K562 (cell line): ENCODE results near the gene ANKS1B. TPM values are rescaled to one million over a fixed set of nuclear protein-coding genes. Genes with fewer than 3 reads are reported as not detected.

Experiments used
- ATAC-seq: fragments of 200-7000 bp; cut with Tn5 transposase; 3 replicates; pipeline ENCODE4 v1.9.1; 2020; ENCODE audit warnings: moderate library complexity
- BruUV-seq: library from RNA; stranded (reverse); fragments of 400-500 nt; replicated peaks from 2 replicates; lab custom pipeline; 2021; lab: Mats Ljungman, UMichigan
- CTCF ChIA-PET: fragments of 300-600 bp; formaldehyde crosslinking; extraction: SDS; loops from one replicate; lab custom pipeline; 2021; ENCODE audit warnings: low intra/inter-chr PET ratio; lab: Yijun Ruan, JAX
- POLR2A ChIA-PET: fragments of 300-600, 350-650 bp; sonication (Branson Sonifier 250); formaldehyde crosslinking; extraction: SDS; loops from one replicate; lab custom pipeline; 2021; ENCODE audit warnings: antibody characterized with exemption, inconsistent platforms; lab: Yijun Ruan, JAX
- DNase-seq, 4 experiments: peaks; one replicate each; pipeline versions ENCODE4 v3.0.0 to v3.0.0-alpha.2; 2011 to 2018; ENCODE audit warnings: low spot score in 3 of 4, mixed read lengths in 3 of 4; ENCODE audit errors: extremely low read depth in 1 of 4
- FAIRE-seq: peaks from 2 replicates; lab custom pipeline; 2011; peaks lifted over from hg19 to GRCh38; lab: Jason Lieb, UNC
- H2AFZ ChIP-seq: 2 replicates; pipeline ENCODE4 v1.6.0; 2011; ENCODE audit warnings: low read depth, low read length, control low read depth, inconsistent platforms
- H3K27ac ChIP-seq: fragments of 200-600 bp; 3 replicates; pipeline ENCODE4 v1.8.0; 2011; ENCODE audit warnings: low read depth, mild to moderate bottlenecking, control low read depth, inconsistent platforms, low read length, moderate library complexity, mixed read lengths; ENCODE audit errors: extremely low read depth
- H3K27me3 ChIP-seq, 2 experiments: fragments of 300-600 bp in 1 of 2; 2 replicates in 1 of 2; 3 replicates in 1 of 2; pipeline versions ENCODE4 v1.6.0 to v1.8.0; 2011; ENCODE audit warnings: inconsistent platforms in 2 of 2, low read length in 2 of 2, mild to moderate bottlenecking in 1 of 2, mixed read lengths in 1 of 2, moderate library complexity in 1 of 2; ENCODE audit not compliant: control insufficient read depth in 2 of 2, insufficient read depth in 2 of 2
- H3K36me3 ChIP-seq: fragments of 300-600 bp; 3 replicates; pipeline ENCODE4 v1.8.0; 2011; ENCODE audit warnings: mild to moderate bottlenecking, low read length, inconsistent platforms; ENCODE audit not compliant: control insufficient read depth, insufficient read depth
- H3K4me1 ChIP-seq, 2 experiments: fragments of 200-600 bp in 1 of 2; replicated peaks in 1 of 2; 2 replicates in 1 of 2; 3 replicates in 1 of 2; pipeline versions ENCODE4 v1.5.1 to v1.8.0; 2011; ENCODE audit warnings: inconsistent platforms in 2 of 2, low read length in 2 of 2, mild to moderate bottlenecking in 1 of 2, mixed read lengths in 1 of 2, moderate library complexity in 1 of 2; ENCODE audit not compliant: control insufficient read depth in 2 of 2, insufficient read depth in 2 of 2
- H3K4me2 ChIP-seq: 2 replicates; pipeline ENCODE4 v1.6.1; 2011; ENCODE audit warnings: low read length, control low read depth, inconsistent platforms, mixed read lengths; ENCODE audit not compliant: insufficient read depth
- H3K4me3 ChIP-seq: fragments of 200-600 bp; sonication (generic), shearing (Covaris generic); 2 replicates; pipeline ENCODE4 v1.5.1; 2016; ENCODE audit warnings: control low read depth, inconsistent platforms
- H3K79me2 ChIP-seq: fragments of 200-600 bp; 3 replicates; pipeline ENCODE4 v1.8.0; 2011; ENCODE audit warnings: low read length, inconsistent platforms; ENCODE audit not compliant: control insufficient read depth, insufficient read depth
- H3K9ac ChIP-seq, 2 experiments: 2 replicates each; pipeline versions ENCODE4 v1.6.0 to v1.6.1; 2011; ENCODE audit warnings: low read depth in 2 of 2, low read length in 2 of 2, control low read depth in 1 of 2, inconsistent platforms in 1 of 2, mild to moderate bottlenecking in 1 of 2, mixed read lengths in 1 of 2; ENCODE audit not compliant: insufficient read depth in 1 of 2
- H3K9me1 ChIP-seq: one replicate; pipeline ENCODE4 v1.6.0; 2011; ENCODE audit warnings: inconsistent platforms, mild to moderate bottlenecking, low read length, moderate library complexity; ENCODE audit not compliant: control insufficient read depth, insufficient read depth
- H3K9me3 ChIP-seq: replicated peaks from 2 replicates; pipeline ENCODE4 v1.5.1; 2011; ENCODE audit warnings: low read depth, low read length, inconsistent platforms; ENCODE audit not compliant: control insufficient read depth, insufficient read depth
- H4K20me1 ChIP-seq: replicated peaks from 2 replicates; pipeline ENCODE4 v1.6.1; 2011; ENCODE audit warnings: low read length, inconsistent platforms, mixed read lengths; ENCODE audit not compliant: control insufficient read depth, insufficient read depth
- BCL6 ChIP-seq: fragments of 250-450 bp; sonication (Bioruptor Pico); IDR thresholded peaks from 2 replicates; pipeline ENCODE4 v1.4.0; 2020
- ESRRA ChIP-seq: fragments of 450-650 bp; IDR thresholded peaks from 2 replicates; pipeline ENCODE4 v1.6.1; 2014; ENCODE audit warnings: low read depth, mild to moderate bottlenecking, moderate library complexity, borderline replicate concordance
- PRPF4 ChIP-seq: fragments of 200-400 bp; formaldehyde crosslinking; IDR thresholded peaks from one replicate; pipeline ENCODE4 v1.6.1; 2017; ENCODE audit warnings: low read length, low read depth, mild to moderate bottlenecking; ENCODE audit not compliant: insufficient read depth, poor library complexity, severe bottlenecking
- RBM25 ChIP-seq: fragments of 200-400 bp; formaldehyde crosslinking; IDR thresholded peaks from 2 replicates; pipeline ENCODE4 v1.6.1; 2018; ENCODE audit warnings: low read length, low read depth, moderate library complexity; ENCODE audit not compliant: severe bottlenecking
- SMARCE1 ChIP-seq: fragments of 450-650 bp; IDR thresholded peaks from 2 replicates; pipeline ENCODE4 v1.7.1; 2016; ENCODE audit warnings: mild to moderate bottlenecking
- TAF1 ChIP-seq: IDR thresholded peaks from 2 replicates; pipeline ENCODE4 v1.6.1; 2011; ENCODE audit warnings: mild to moderate bottlenecking, low read length, moderate library complexity; ENCODE audit not compliant: insufficient read depth, control insufficient read depth, severe bottlenecking; ENCODE audit errors: extremely low read depth
- TAF9B ChIP-seq: fragments of 450-650 bp; IDR thresholded peaks from 2 replicates; pipeline ENCODE4 v1.6.1; 2018; ENCODE audit warnings: mild to moderate bottlenecking; ENCODE audit not compliant: partially characterized antibody
- U2AF2 ChIP-seq: fragments of 200-400 bp; formaldehyde crosslinking; optimal IDR thresholded peaks from 2 replicates; pipeline ENCODE3; 2017; ENCODE audit warnings: low read depth, mild to moderate bottlenecking, low read length
- XRCC4 ChIP-seq: IDR thresholded peaks from one replicate; pipeline ENCODE4 v1.6.1; 2011; ENCODE audit not compliant: insufficient read depth, insufficient read length; ENCODE audit errors: extremely low read depth
- ZBTB7A ChIP-seq: IDR thresholded peaks from 2 replicates; pipeline ENCODE4 v1.6.1; 2011; ENCODE audit warnings: low read depth, mild to moderate bottlenecking, low read length, moderate library complexity, borderline replicate concordance; ENCODE audit not compliant: control insufficient read depth
- ZNF174 ChIP-seq: fragments of 250-450 bp; sonication (Bioruptor Pico); IDR thresholded peaks from 2 replicates; pipeline ENCODE4 v1.4.0; 2020; ENCODE audit warnings: mild to moderate bottlenecking
- WGBS: fragments of 100-300 bp; shearing (Covaris generic); methylation state at CpG from one replicate; pipeline ENCODE4 v1.1.6; 2016; ENCODE audit warnings: low coverage, mixed read lengths; ENCODE audit not compliant: insufficient coverage; ENCODE audit errors: missing lambda C conversion rate; 5-methylcytosine and 5-hydroxymethylcytosine counted together
- in situ Hi-C: fragments of 300-500 bp; cut with MboI; formaldehyde crosslinking; loops from 4 replicates; pipeline ENCODE4 v1.15.0; 2018; ENCODE audit warnings: inconsistent platforms, mixed read lengths
- intact Hi-C: fragments of 100-400 bp; cut with micrococcal nuclease; formaldehyde crosslinking; loops from 2 replicates; pipeline ENCODE4 v1.14.2; 2022
- polyA plus RNA-seq, 8 experiments: library from polyadenylated mRNA; depleted of rRNA in 4 of 8; stranded (reverse) in 5 of 8; unstranded in 3 of 8; fragments of >200 nt; fragmentation: Nextera tagmentation in 2 of 8; fragmentation: Illumina TruSeq in 1 of 8; extraction: Ambion mirVana in 2 of 8; extraction: Trizol in 1 of 8; gene quantifications; 2 replicates each; pipeline versions ENCODE4 v1.2.1 to v1.2.3, GENCODE V29; 2011 to 2014; ENCODE audit warnings: inconsistent platforms in 1 of 8, missing spikeins in 1 of 8
- total RNA-seq, 7 experiments: library from RNA; depleted of rRNA in 6 of 7; stranded (reverse); fragments of >200 nt in 6 of 7; fragmentation: Illumina TruSeq in 2 of 7; extraction: Trizol in 2 of 7; gene quantifications; 2 replicates each; pipeline versions ENCODE4 v1.2.1 to v1.2.3, GENCODE V29; 2011 to 2021; ENCODE audit warnings: low replicate concordance in 1 of 7
- TF ChIP-seq, protein P1 (sequence below): sonication (generic); formaldehyde crosslinking; IDR thresholded peaks from 2 replicates; pipeline ENCODE4 v1.8.0; 2022; ENCODE audit warnings: missing genetic modification reagents, mild to moderate bottlenecking, moderate library complexity, borderline replicate concordance
- TF ChIP-seq, protein P2 (sequence below): fragments of 200-800 bp; sonication (Bioruptor generic); IDR thresholded peaks from 2 replicates; pipeline ENCODE4 v1.6.1; 2017; ENCODE audit warnings: missing genetic modification characterization, missing compliant biosample characterization
- TF ChIP-seq, protein P3 (sequence below): fragments of 250-450 bp; sonication (Bioruptor Pico); IDR thresholded peaks from 2 replicates; pipeline ENCODE4 v1.5.0; 2021
- TF ChIP-seq, protein P4 (sequence below), 2 experiments: fragments of 200-800 bp in 1 of 2; sonication (Bioruptor generic) in 1 of 2; sonication (generic) in 1 of 2; formaldehyde crosslinking in 1 of 2; IDR thresholded peaks in 1 of 2; conservative IDR thresholded peaks in 1 of 2; 2 replicates each; pipeline versions ENCODE4 v1.5.0 to v1.6.1; 2016 to 2020; ENCODE audit warnings: missing compliant biosample characterization in 1 of 2, missing genetic modification characterization in 1 of 2, missing genetic modification reagents in 1 of 2
- TF ChIP-seq, protein P5 (sequence below): fragments of 450-650 bp; formaldehyde crosslinking; IDR thresholded peaks from 2 replicates; pipeline ENCODE4 v1.4.0; 2020; ENCODE audit warnings: mild to moderate bottlenecking, moderate library complexity

Gene ANKS1B
- total and polyA plus RNA-seq, 9 of the 15 experiments (the other 6 are each of a cell fraction or from before 2014, with no cell fraction given), result 0.04 to 0.47 (median 0.28) TPM; not detected in 4

DNA sequence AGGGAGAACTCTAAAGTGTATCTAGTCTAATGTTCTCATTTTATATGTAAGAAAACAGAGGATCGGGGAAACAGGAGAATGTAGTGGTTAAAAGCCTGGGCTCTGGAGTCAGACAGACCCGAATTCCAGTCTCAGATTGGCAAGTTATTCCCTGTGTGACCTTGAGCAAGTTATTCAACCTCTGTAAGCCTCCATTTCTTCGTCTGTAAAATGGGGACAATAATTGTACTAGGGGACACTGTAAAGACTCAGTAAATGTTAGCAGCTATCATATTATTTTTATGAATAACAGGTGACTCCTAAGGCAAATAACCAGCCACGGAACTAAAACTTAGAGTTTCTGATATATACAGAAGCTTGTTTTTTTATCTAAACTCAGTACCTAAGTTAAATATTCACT lies 1187.5 kb downstream of the ANKS1B start:
- intact Hi-C loops, result loop anchor here (5.0 to 10.0 kb wide), 2 partner anchors 100 to 232 kb away; no protein-coding TSS in a partner anchor
- CTCF ChIA-PET, result no interaction called here
- TF ChIP-seq TAF1 (no peak), ZBTB7A (no peak), XRCC4 (no peak), ESRRA (peak; percentile 79), BCL6 (CRISPR knock-in tag) (no peak), RBM25 (peak; percentile 61), ZNF174 (CRISPR knock-in tag) (no peak), TAF9B (no peak), U2AF2 (no peak), SMARCE1 (no peak), PRPF4 (no peak)
- TF ChIP-seq, protein P1, sequence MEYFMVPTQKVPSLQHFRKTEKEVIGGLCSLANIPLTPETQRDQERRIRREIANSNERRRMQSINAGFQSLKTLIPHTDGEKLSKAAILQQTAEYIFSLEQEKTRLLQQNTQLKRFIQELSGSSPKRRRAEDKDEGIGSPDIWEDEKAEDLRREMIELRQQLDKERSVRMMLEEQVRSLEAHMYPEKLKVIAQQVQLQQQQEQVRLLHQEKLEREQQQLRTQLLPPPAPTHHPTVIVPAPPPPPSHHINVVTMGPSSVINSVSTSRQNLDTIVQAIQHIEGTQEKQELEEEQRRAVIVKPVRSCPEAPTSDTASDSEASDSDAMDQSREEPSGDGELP (CRISPR knock-in tag), result no peak
- TF ChIP-seq, protein P2, sequence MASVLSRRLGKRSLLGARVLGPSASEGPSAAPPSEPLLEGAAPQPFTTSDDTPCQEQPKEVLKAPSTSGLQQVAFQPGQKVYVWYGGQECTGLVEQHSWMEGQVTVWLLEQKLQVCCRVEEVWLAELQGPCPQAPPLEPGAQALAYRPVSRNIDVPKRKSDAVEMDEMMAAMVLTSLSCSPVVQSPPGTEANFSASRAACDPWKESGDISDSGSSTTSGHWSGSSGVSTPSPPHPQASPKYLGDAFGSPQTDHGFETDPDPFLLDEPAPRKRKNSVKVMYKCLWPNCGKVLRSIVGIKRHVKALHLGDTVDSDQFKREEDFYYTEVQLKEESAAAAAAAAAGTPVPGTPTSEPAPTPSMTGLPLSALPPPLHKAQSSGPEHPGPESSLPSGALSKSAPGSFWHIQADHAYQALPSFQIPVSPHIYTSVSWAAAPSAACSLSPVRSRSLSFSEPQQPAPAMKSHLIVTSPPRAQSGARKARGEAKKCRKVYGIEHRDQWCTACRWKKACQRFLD (CRISPR knock-in tag), result no peak
- TF ChIP-seq, protein P3, sequence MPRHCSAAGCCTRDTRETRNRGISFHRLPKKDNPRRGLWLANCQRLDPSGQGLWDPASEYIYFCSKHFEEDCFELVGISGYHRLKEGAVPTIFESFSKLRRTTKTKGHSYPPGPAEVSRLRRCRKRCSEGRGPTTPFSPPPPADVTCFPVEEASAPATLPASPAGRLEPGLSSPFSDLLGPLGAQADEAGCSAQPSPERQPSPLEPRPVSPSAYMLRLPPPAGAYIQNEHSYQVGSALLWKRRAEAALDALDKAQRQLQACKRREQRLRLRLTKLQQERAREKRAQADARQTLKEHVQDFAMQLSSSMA (CRISPR knock-in tag), result no peak
- TF ChIP-seq, protein P4, sequence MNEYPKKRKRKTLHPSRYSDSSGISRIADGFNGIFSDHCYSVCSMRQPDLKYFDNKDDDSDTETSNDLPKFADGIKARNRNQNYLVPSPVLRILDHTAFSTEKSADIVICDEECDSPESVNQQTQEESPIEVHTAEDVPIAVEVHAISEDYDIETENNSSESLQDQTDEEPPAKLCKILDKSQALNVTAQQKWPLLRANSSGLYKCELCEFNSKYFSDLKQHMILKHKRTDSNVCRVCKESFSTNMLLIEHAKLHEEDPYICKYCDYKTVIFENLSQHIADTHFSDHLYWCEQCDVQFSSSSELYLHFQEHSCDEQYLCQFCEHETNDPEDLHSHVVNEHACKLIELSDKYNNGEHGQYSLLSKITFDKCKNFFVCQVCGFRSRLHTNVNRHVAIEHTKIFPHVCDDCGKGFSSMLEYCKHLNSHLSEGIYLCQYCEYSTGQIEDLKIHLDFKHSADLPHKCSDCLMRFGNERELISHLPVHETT (CRISPR knock-in tag; conservative IDR thresholded peaks at IDR 0.05 in 1 of 2, IDR thresholded peaks at IDR 0.05 in 1 of 2), result no peak
- TF ChIP-seq, protein P5, sequence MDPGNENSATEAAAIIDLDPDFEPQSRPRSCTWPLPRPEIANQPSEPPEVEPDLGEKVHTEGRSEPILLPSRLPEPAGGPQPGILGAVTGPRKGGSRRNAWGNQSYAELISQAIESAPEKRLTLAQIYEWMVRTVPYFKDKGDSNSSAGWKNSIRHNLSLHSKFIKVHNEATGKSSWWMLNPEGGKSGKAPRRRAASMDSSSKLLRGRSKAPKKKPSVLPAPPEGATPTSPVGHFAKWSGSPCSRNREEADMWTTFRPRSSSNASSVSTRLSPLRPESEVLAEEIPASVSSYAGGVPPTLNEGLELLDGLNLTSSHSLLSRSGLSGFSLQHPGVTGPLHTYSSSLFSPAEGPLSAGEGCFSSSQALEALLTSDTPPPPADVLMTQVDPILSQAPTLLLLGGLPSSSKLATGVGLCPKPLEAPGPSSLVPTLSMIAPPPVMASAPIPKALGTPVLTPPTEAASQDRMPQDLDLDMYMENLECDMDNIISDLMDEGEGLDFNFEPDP, result no peak

More for the DNA sequence above, 1187.5 kb downstream of the ANKS1B start:
- H3K4me2 ChIP-seq, result no peak overlapping the region
- no peaks in the 10 kb centered on the region for H3K36me3 ChIP-seq
- DNase-seq (no peak), FAIRE-seq (no peak), ATAC-seq (no peak)
- no peak overlapping the region for H3K27ac ChIP-seq
- POLR2A ChIA-PET, result interaction anchor here (1.2 kb wide), 1 partner anchor 10 kb away, joined by 4 read pairs; no protein-coding TSS in a partner anchor
- H4K20me1 ChIP-seq, result no peaks in the 10 kb centered on the region
- no peaks in the 10 kb centered on the region for H3K9me1 ChIP-seq
- H3K9me3 ChIP-seq, result no peaks in the 10 kb centered on the region
- H3K9ac ChIP-seq, result no peak overlapping the region
- H2AFZ ChIP-seq, result no peak overlapping the region
- H3K4me1 ChIP-seq, result no peaks in the 10 kb centered on the region
- WGBS, result 0% methylated on average over 4 of the region's 4 CpGs
- H3K4me3 ChIP-seq, result no peak overlapping the region
- H3K79me2 ChIP-seq, result no peaks in the 10 kb centered on the region
- no TSS peak for BruUV-seq
- in situ Hi-C loops, result no loop called here
- no peaks in the 10 kb centered on the region for H3K27me3 ChIP-seq
